Neural progenitor cell (in vitro differentiated cells): ENCODE data around the gene N4BP2. TPM values are rescaled to one million over a fixed set of nuclear protein-coding genes. Genes with fewer than 3 reads are reported as not detected.

ENCODE experiments used
- DNase-seq: peaks from one replicate; pipeline ENCODE4 v3.0.0-alpha.2; 2016; ENCODE audit warnings: low spot score
- H2AFZ ChIP-seq: fragments of 200-600 bp; sonication (generic); replicated peaks from 2 replicates; pipeline ENCODE4 v1.6.1; 2016; ENCODE audit warnings: antibody characterized with exemption
- H3F3A ChIP-seq: fragments of 200-600 bp; sonication (generic); 2 replicates; pipeline ENCODE4 v1.6.1; 2016; ENCODE audit warnings: antibody characterized with exemption, low read depth
- H3K27ac ChIP-seq: fragments of 200-600 bp; sonication (generic); 2 replicates; pipeline ENCODE4 v1.5.1; 2016; ENCODE audit warnings: mild to moderate bottlenecking
- H3K27me3 ChIP-seq: fragments of 200-600 bp; sonication (generic); 2 replicates; pipeline ENCODE4 v1.6.1; 2016; ENCODE audit warnings: mild to moderate bottlenecking, moderate library complexity
- H3K36me3 ChIP-seq: fragments of 200-600 bp; sonication (generic); 2 replicates; pipeline ENCODE4 v1.5.1; 2016
- H3K4me1 ChIP-seq: fragments of 200-600 bp; sonication (generic); 2 replicates; pipeline ENCODE4 v1.6.1; 2016; ENCODE audit warnings: mixed run types
- H3K4me2 ChIP-seq: fragments of 200-600 bp; sonication (generic); 2 replicates; pipeline ENCODE4 v1.6.1; 2016
- H3K4me3 ChIP-seq: fragments of 200-600 bp; sonication (generic); 2 replicates; pipeline ENCODE4 v1.5.1; 2016
- H3K79me2 ChIP-seq: fragments of 200-600 bp; sonication (generic); 2 replicates; pipeline ENCODE4 v1.6.1; 2016; ENCODE audit warnings: low read depth
- H3K9ac ChIP-seq: fragments of 200-600 bp; sonication (generic); 2 replicates; pipeline ENCODE4 v1.6.1; 2016
- H3K9me3 ChIP-seq: fragments of 200-600 bp; sonication (generic); 2 replicates; pipeline ENCODE4 v1.5.1; 2016; ENCODE audit warnings: low read depth
- H4K20me1 ChIP-seq: fragments of 200-600 bp; sonication (generic); 2 replicates; pipeline ENCODE4 v1.6.1; 2016; ENCODE audit warnings: low read depth
- H3K27ac Mint-ChIP-seq: 3 replicates; pipeline ENCODE4 v1.8.0; 2021; ENCODE audit warnings: mixed read lengths
- H3K27me3 Mint-ChIP-seq: 2 replicates; pipeline ENCODE4 v1.8.0; 2022; ENCODE audit warnings: low read depth, mild to moderate bottlenecking, inconsistent platforms, moderate library complexity, mixed read lengths; ENCODE audit not compliant: insufficient read depth
- H3K36me3 Mint-ChIP-seq: 3 replicates; pipeline ENCODE4 v1.8.0; 2021; ENCODE audit warnings: mixed read lengths
- H3K4me1 Mint-ChIP-seq: 3 replicates; pipeline ENCODE4 v1.8.0; 2021; ENCODE audit warnings: mixed read lengths
- H3K4me3 Mint-ChIP-seq: 3 replicates; pipeline ENCODE4 v1.8.0; 2021; ENCODE audit warnings: mild to moderate bottlenecking, moderate library complexity, mixed read lengths
- H3K9me3 Mint-ChIP-seq: 3 replicates; pipeline ENCODE4 v1.8.0; 2020; ENCODE audit warnings: mixed read lengths
- CTCF ChIP-seq: fragments of 200-600 bp; sonication (generic); IDR thresholded peaks from 2 replicates; pipeline ENCODE4 v1.5.1; 2017; ENCODE audit warnings: antibody characterized with exemption, mild to moderate bottlenecking
- EZH2 ChIP-seq: fragments of 200-600 bp; sonication (generic); IDR thresholded peaks from 2 replicates; pipeline ENCODE4 v1.6.1; 2017; ENCODE audit warnings: antibody characterized with exemption, mild to moderate bottlenecking, moderate library complexity
- EZH2phosphoT487 ChIP-seq: fragments of 200-600 bp; sonication (generic); IDR thresholded peaks from 2 replicates; pipeline ENCODE4 v1.6.1; 2017; ENCODE audit warnings: antibody characterized with exemption
- total RNA-seq: library from RNA; depleted of rRNA; stranded (reverse); fragments of >200 nt; gene quantifications from 2 replicates; pipeline ENCODE4 v1.2.3, GENCODE V29; 2015; ENCODE audit warnings: low replicate concordance

N4BP2 gene
- total RNA-seq, 1 donor from 2014 or later = 80.9 TPM

GRCh38 chr4:40150932-40151331 lies 94.3 kb downstream of the N4BP2 start:
- Histone ChIP-seq H2AFZ (no peak overlapping the region), H3F3A (peaks cover 3% of the 10 kb centered on the region), H3K27me3 (no peaks in the 10 kb centered on the region), H3K79me2 (no peaks in the 10 kb centered on the region), H3K9me3 (peaks cover 4% of the 10 kb centered on the region), H3K9ac (no peak overlapping the region), H3K4me2 (no peak overlapping the region), H3K4me3 (no peak overlapping the region), H3K36me3 (peaks cover 32% of the 10 kb centered on the region), H4K20me1 (no peaks in the 10 kb centered on the region), H3K4me1 (no peaks in the 10 kb centered on the region), H3K27ac (no peak overlapping the region)
- Mint-ChIP-seq H3K27me3 (no peaks in the 10 kb centered on the region), H3K27ac (no peak overlapping the region), H3K9me3 (peaks cover 22% of the 10 kb centered on the region), H3K4me3 (no peak overlapping the region), H3K4me1 (no peaks in the 10 kb centered on the region), H3K36me3 (peaks cover 45% of the 10 kb centered on the region)
- TF ChIP-seq CTCF = no peak
- no peak for TF ChIP-seq EZH2phosphoT487
- no peak for DNase-seq

DNA sequence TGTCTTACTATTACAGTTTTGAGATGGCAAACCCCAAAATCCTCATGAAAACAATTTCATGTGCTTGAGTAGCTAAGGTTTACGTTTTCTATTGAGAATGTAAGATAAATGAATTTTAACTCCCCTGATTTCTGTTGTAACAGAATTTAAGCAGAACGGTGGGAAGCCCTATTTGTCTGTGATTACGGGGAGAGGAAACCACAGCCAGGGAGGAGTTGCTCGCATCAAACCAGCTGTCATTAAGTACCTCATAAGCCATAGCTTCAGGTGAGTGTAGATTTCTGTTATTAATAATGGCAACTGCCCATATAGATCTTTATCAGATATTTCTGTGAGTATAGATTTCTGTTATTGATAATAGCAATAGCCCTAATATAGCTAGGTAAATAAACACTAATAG lies 96.0 kb downstream of the N4BP2 start:
- Mint-ChIP-seq H3K36me3 (peaks cover 36% of the 10 kb centered on the region), H3K27me3 (no peaks in the 10 kb centered on the region), H3K9me3 (peaks cover 16% of the 10 kb centered on the region), H3K4me1 (no peaks in the 10 kb centered on the region), H3K27ac (no peak overlapping the region), H3K4me3 (no peak overlapping the region)
- TF ChIP-seq EZH2 = no peak
- TF ChIP-seq EZH2phosphoT487 = no peak
- TF ChIP-seq CTCF = no peak
- H2AFZ ChIP-seq = no peak overlapping the region
- no peak overlapping the region for H3K9ac ChIP-seq
- no peaks in the 10 kb centered on the region for H3K27me3 ChIP-seq
- H3K27ac ChIP-seq = no peak overlapping the region
- no peak overlapping the region for H3K4me3 ChIP-seq
- no peaks in the 10 kb centered on the region for H4K20me1 ChIP-seq
- H3F3A ChIP-seq = peaks cover 3% of the 10 kb centered on the region
- H3K4me2 ChIP-seq = no peak overlapping the region
- H3K36me3 ChIP-seq = peaks cover 26% of the 10 kb centered on the region
- no peak for DNase-seq
- H3K4me1 ChIP-seq = no peaks in the 10 kb centered on the region
- H3K79me2 ChIP-seq = no peaks in the 10 kb centered on the region
- H3K9me3 ChIP-seq = peaks cover 4% of the 10 kb centered on the region

GRCh38 chr4:40157436-40157835 lies 100.8 kb downstream of the N4BP2 start:
- no peak overlapping the region for H3K27ac ChIP-seq
- H3K79me2 ChIP-seq = no peaks in the 10 kb centered on the region
- peaks cover 8% of the 10 kb centered on the region for H3K36me3 ChIP-seq
- H3F3A ChIP-seq = no peaks in the 10 kb centered on the region
- no peaks in the 10 kb centered on the region for H4K20me1 ChIP-seq
- TF ChIP-seq EZH2 (no peak), CTCF (no peak), EZH2phosphoT487 (no peak)
- peaks cover 9% of the 10 kb centered on the region for H3K4me1 ChIP-seq
- no peak overlapping the region for H3K4me3 ChIP-seq
- no peak overlapping the region for H3K4me3 Mint-ChIP-seq
- H2AFZ ChIP-seq = no peak overlapping the region
- H3K4me1 Mint-ChIP-seq = peaks cover 4% of the 10 kb centered on the region
- no peak overlapping the region for H3K27ac Mint-ChIP-seq
- H3K36me3 Mint-ChIP-seq = peaks cover 35% of the 10 kb centered on the region
- H3K27me3 Mint-ChIP-seq = peaks cover 3% of the 10 kb centered on the region
- no peak overlapping the region for H3K9ac ChIP-seq
- H3K9me3 Mint-ChIP-seq = no peaks in the 10 kb centered on the region
- no peaks in the 10 kb centered on the region for H3K9me3 ChIP-seq
- no peak for DNase-seq
- H3K27me3 ChIP-seq = no peaks in the 10 kb centered on the region
- no peak overlapping the region for H3K4me2 ChIP-seq
